AG04449 (cell line): ENCODE results near the gene TMEM255B.

ENCODE experiments used
- CTCF ChIA-PET: fragments of 350-600 bp; formaldehyde crosslinking; extraction: SDS; loops from one replicate; lab custom pipeline; 2021; ENCODE audit warnings: antibody characterized with exemption; lab: Yijun Ruan, JAX
- POLR2A ChIA-PET: fragments of 400-600, 350-600 bp; formaldehyde crosslinking; extraction: SDS; loops from one replicate; lab custom pipeline; 2020; ENCODE audit warnings: antibody characterized with exemption, inconsistent platforms; lab: Yijun Ruan, JAX
- DNase-seq: peaks from one replicate; pipeline ENCODE4 v3.0.0-alpha.2; 2010; ENCODE audit warnings: low read depth, low spot score
- H3K4me3 ChIP-seq: 2 replicates; pipeline ENCODE4 v1.5.1; 2011; ENCODE audit warnings: low read depth, mild to moderate bottlenecking, control low read depth, low read length
- TF ChIP-seq, protein P1 (sequence below): IDR thresholded peaks from one replicate; pipeline ENCODE4 v1.5.1; 2011; ENCODE audit warnings: mild to moderate bottlenecking, moderate library complexity, low read length, control low read depth, inconsistent platforms; ENCODE audit not compliant: insufficient read depth; ENCODE audit errors: missing control alignments

TMEM255B gene

DNA sequence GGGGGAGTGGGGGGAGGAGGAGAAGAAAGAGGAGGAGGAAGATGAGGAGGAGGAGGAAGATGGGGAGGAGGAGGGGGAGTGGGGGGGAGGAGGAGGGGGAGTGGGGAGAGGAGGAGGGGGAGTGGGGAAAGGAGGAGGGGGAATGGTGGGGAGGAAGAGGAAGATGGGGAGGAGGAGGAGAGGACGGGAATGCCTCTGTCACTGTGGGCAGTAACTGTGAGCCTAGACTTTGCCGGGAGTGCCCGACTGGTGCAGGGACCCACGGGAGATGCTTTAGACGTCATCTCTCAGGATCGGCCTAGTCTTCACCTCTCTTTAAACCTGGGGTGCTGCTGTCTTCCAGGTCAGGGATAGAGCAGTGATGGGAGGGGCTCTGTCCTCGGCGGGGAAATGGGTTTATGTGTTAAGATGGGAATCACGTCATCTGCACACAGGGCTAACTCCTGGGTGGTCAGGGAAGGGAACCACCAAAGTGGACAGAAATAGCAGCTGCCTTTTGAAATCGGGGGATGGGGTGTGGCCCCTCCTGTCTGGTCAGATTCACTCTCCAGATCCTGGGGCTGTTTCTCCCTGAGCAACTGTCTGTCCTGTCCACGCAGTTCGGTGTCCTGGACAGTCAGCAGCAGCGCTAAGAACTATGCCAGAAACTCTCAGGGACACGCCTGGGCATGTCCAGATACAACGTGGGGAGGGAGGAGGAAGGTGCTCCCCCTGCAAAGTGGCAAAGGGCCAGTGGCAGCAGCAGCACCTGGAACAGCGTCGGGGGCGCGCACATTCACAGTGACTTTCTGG is 77.9 kb downstream of the TMEM255B start:
- ChIA-PET POLR2A (interaction anchor here (0.6 to 1.5 kb wide), 4 partner anchors 10 to 285 kb away, joined by 3 to 12 read pairs (median 6); no protein-coding TSS in a partner anchor), CTCF (interaction anchor here (1.3 to 1.4 kb wide), 2 partner anchors 10 to 20 kb away, joined by 3 to 5 read pairs; no protein-coding TSS in a partner anchor)
- H3K4me3 ChIP-seq: no peak overlapping the region
- TF ChIP-seq, protein P1, sequence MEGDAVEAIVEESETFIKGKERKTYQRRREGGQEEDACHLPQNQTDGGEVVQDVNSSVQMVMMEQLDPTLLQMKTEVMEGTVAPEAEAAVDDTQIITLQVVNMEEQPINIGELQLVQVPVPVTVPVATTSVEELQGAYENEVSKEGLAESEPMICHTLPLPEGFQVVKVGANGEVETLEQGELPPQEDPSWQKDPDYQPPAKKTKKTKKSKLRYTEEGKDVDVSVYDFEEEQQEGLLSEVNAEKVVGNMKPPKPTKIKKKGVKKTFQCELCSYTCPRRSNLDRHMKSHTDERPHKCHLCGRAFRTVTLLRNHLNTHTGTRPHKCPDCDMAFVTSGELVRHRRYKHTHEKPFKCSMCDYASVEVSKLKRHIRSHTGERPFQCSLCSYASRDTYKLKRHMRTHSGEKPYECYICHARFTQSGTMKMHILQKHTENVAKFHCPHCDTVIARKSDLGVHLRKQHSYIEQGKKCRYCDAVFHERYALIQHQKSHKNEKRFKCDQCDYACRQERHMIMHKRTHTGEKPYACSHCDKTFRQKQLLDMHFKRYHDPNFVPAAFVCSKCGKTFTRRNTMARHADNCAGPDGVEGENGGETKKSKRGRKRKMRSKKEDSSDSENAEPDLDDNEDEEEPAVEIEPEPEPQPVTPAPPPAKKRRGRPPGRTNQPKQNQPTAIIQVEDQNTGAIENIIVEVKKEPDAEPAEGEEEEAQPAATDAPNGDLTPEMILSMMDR: no peak
- DNase-seq: peak; percentile 69

DNA sequence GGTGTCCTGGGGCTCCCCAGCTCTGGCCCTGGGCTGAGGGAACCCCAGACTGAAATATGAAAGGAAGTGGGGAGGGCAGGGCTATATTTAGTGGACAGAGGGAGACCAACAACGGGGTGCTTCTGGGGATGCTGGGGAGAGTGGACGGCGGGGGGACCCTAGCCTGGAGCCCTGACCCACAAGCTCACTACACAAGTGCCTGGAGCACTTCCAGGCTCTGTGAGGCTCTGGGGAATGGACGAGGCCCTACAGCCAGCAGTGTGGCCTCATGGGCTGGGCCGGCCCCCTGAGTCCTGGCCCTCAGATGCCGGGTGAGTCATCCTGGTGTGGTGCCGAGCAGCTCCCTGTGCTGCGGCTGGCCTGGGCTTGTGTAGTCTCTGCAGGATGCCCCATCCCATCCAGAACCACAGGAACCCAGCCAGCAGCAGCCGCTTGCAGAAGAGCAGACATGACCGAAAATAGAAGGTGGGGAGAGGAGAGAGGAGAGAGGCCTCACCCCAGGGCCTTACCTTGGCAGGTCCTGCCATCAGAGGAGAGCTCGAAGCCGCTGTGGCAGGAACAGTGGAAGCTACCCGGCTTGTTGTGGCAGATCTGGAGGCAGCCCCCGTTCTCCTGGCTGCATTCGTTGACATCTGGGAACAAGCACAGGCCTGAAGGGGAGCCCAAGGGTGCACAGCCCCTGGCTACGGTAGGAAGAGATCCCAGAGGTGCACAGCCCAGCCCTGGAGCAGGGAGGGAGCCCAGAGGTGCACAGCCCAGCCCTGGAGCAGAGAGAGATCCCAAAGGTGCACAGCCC is 78.7 kb downstream of the TMEM255B start:
- H3K4me3 ChIP-seq: peak overlapping the region; percentile 59
- CTCF ChIA-PET: interaction anchor here (1.3 to 1.4 kb wide), 2 partner anchors 9 to 21 kb away, joined by 3 to 5 read pairs; no protein-coding TSS in a partner anchor
- DNase-seq: peak; percentile 90
- POLR2A ChIA-PET: interaction anchor here (0.6 to 1.5 kb wide), 5 partner anchors 10 to 284 kb away, joined by 3 to 12 read pairs (median 3); no protein-coding TSS in a partner anchor
- TF ChIP-seq, protein P1: no peak

DNA sequence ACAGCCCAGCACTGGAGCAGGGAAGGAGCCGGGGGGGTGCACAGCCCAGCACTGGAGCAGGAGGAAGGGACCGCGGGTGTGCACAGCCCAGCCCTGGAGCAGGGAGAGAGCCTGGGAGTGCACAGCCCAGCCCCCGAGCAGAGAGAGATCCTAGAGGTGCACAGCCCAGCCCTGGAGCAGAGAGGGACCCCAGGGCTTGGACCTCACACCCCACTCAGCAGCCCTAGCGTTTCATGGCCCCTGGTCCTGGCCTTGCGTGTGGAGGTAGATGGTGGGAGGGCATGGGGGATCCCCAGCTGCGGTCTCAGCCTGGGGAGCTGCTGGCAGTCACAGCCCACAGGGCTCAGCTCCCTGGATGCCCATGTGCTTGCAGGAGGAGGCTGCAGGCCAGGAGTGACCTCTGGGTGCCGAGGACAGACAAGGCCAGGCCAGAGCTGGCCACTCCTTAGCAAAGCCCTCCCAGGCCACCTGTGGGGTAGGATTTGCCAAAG is 79.7 kb downstream of the TMEM255B start:
- CTCF ChIA-PET: interaction anchor here (1.3 kb wide), 1 partner anchor 11 kb away, joined by 6 read pairs; no protein-coding TSS in a partner anchor
- no peak for DNase-seq
- POLR2A ChIA-PET: interaction anchor here (0.9 kb wide), 1 partner anchor 9 kb away, joined by 3 read pairs; no protein-coding TSS in a partner anchor
- peak overlapping the region; percentile 59 for H3K4me3 ChIP-seq
- TF ChIP-seq, protein P1: no peak

DNA sequence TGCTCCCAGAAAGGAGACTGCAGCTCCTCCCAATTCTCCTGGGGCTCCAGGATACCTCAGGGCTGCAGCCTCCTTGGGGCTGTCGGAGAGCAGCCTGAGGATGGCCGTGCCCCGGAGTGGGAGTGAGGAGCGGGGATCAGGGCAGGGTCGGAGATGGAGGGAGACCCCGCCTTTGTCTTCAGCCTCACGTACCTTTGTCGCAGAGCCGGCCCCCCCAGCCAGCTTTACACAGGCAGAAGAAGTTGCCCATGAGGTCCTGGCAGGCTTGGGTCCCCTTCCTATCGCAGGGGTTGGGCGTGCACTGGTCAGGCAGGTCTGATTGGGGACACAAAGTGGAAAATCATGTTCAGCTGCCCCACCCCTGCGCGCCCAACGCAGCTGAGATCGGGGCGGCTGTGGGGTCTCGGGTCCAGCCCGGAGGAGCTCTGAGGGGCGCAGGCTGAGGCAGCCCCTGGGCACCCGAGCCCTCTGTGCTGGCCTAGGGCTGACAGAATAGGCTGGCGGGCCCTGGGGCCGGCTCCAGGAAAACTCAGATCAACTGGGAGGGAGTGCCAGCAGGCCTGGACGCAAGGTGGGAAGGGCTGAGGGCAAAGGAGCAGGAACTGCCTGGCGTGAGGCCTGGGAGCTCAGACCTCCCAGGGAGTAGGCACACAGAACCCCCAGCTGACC is 80.6 kb downstream of the TMEM255B start:
- H3K4me3 ChIP-seq: peak overlapping the region; percentile 3; the same call in 1 of the 2 replicates
- ChIA-PET POLR2A (interaction anchor here (0.8 to 0.9 kb wide), 2 partner anchors 8 to 83 kb away, joined by 3 read pairs; no protein-coding TSS in a partner anchor), CTCF (interaction anchor here (0.7 to 1.3 kb wide), 3 partner anchors 10 to 22 kb away, joined by 3 to 6 read pairs (median 3); no protein-coding TSS in a partner anchor)
- TF ChIP-seq, protein P1: no peak
- DNase-seq: no peak

DNA sequence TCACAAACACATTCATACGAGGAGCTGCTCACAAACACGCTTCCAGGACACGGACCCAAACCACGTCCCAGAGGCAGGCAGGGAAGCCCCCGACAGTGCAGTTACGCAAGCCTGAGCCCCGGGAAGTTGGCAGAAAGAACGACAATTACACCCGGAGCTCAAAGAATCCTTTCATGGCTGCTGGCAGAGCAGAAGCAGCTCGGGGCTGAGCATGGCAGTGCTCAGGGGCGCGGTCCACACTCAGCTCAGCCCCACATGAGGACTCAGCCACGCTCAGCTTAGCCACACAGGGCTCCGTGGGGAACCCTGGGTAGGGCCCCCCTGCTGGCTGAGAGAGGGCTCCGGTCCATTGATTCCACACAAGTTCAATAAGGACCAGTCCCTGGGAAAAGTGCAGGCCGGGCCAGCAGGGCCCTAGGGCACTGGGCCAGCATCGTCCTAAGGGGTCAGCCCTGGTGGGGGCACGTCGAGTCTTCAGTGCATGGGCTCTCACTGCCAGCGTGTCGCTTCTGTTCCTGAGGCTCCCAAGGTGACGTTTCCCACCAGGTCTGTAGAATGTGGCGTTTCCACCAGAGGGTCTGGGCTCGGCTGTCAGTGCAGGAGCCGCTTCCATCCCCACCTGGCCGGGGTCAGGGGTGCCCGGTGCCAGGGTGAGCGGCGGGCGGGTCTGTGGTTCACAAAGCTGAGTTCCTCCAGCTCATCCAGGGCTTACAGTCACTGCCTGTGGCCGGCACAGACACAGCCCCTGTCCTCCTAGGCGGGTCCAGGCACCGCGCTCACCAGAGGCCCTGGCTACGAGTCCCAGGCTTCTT is 81.7 kb downstream of the TMEM255B start:
- POLR2A ChIA-PET: interaction anchor here (0.7 to 0.8 kb wide), 2 partner anchors 9 to 84 kb away, joined by 3 read pairs; no protein-coding TSS in a partner anchor
- H3K4me3 ChIP-seq: peak overlapping the region; percentile 6; the same call in 1 of the 2 replicates
- DNase-seq: no peak
- TF ChIP-seq, protein P1: no peak
- CTCF ChIA-PET: interaction anchor here (0.7 to 0.8 kb wide), 3 partner anchors 9 to 21 kb away, joined by 3 to 4 read pairs (median 3); no protein-coding TSS in a partner anchor
